ENCODE measurements around the gene LIPE.

GRCh38 chr19:42426643-42427042 lies 545 bp downstream of the LIPE start:
- TF ChIP-seq EZH2 (IDR thresholded peaks at IDR 0.05; ENCODE audit: insufficient read depth, poor library complexity, severe bottlenecking): no peak
- no peak for TF ChIP-seq EZH2phosphoT487 (IDR thresholded peaks at IDR 0.05; ENCODE audit: insufficient read depth, low read depth)
